Left ventricle myocardium inferior (tissue), 1 donor: ENCODE measurements around the gene MICOS13. TPM values are rescaled to one million over a fixed set of nuclear protein-coding genes. Genes with fewer than 3 reads are reported as not detected.

Source experiments
- DNase-seq: peaks from one replicate; pipeline ENCODE4 v3.0.0-alpha.2; 2020
- H3K27ac ChIP-seq: fragments of 200-600 bp; replicated peaks from 2 replicates; pipeline ENCODE4 v1.8.0; 2021
- H3K27me3 ChIP-seq: fragments of 200-600 bp; 2 replicates; pipeline ENCODE4 v1.8.0; 2021; ENCODE audit warnings: low read depth
- H3K36me3 ChIP-seq: fragments of 200-600 bp; 2 replicates; pipeline ENCODE4 v1.8.0; 2021
- H3K4me1 ChIP-seq: fragments of 200-600 bp; 2 replicates; pipeline ENCODE4 v1.8.0; 2021
- H3K4me3 ChIP-seq: fragments of 200-600 bp; 2 replicates; pipeline ENCODE4 v1.8.0; 2021; ENCODE audit warnings: mild to moderate bottlenecking, moderate library complexity
- H3K9me3 ChIP-seq: fragments of 200-600 bp; replicated peaks from 2 replicates; pipeline ENCODE4 v1.8.0; 2021
- intact Hi-C: fragments of 100-400 bp; cut with micrococcal nuclease; formaldehyde crosslinking; loops from one replicate; pipeline ENCODE4 v1.11.0; 2022
- total RNA-seq: library from RNA; stranded (reverse); fragmentation: NEBNext Ultra II Directional; extraction: Animal tissue kit (Norgen Biotek cat#: 25700); gene quantifications from one replicate; pipeline ENCODE4 v1.2.1, GENCODE V29; 2021
- TF ChIP-seq, protein P1 (sequence below): fragments of 200-600 bp; IDR thresholded peaks from 2 replicates; pipeline ENCODE4 v1.8.0; 2021; ENCODE audit warnings: antibody characterized with exemption, mild to moderate bottlenecking, borderline replicate concordance
- donor health status: DM: no; HTN: yes; CAD: no; lungs with severe emphysema.

The MICOS13 gene
- total RNA-seq, 1 donor from 2014 or later = 155 TPM

DNA sequence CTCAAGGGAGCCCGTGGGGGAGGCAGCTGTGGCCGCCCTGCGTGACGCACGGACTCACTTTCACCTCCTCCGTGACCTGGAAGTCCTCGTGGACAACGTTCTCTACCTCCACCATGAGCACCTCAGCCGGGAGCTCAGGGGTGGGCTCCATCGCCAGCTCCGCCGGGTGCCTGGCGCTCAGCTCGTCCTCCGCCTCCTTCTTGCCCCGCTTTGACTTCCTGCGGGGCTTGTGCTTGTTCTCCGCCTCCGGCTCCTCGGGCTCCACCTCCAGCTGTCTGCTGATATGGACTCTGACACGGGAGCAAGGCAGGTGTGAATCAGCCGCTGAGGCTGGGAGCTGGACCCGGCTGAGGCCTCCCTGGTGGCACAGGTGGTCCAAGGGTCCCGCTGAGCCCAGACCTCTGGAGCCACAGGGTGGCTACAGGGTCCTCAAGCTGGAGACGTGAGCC lies 31.4 kb upstream of the MICOS13 start:
- Histone ChIP-seq H3K4me3 (no peak overlapping the region), H3K27ac (no peak overlapping the region), H3K36me3 (peaks cover 65% of the 10 kb centered on the region), H3K4me1 (peaks cover 17% of the 10 kb centered on the region), H3K9me3 (no peaks in the 10 kb centered on the region), H3K27me3 (no peaks in the 10 kb centered on the region)
- TF ChIP-seq, protein P1, sequence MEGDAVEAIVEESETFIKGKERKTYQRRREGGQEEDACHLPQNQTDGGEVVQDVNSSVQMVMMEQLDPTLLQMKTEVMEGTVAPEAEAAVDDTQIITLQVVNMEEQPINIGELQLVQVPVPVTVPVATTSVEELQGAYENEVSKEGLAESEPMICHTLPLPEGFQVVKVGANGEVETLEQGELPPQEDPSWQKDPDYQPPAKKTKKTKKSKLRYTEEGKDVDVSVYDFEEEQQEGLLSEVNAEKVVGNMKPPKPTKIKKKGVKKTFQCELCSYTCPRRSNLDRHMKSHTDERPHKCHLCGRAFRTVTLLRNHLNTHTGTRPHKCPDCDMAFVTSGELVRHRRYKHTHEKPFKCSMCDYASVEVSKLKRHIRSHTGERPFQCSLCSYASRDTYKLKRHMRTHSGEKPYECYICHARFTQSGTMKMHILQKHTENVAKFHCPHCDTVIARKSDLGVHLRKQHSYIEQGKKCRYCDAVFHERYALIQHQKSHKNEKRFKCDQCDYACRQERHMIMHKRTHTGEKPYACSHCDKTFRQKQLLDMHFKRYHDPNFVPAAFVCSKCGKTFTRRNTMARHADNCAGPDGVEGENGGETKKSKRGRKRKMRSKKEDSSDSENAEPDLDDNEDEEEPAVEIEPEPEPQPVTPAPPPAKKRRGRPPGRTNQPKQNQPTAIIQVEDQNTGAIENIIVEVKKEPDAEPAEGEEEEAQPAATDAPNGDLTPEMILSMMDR = no peak
- intact Hi-C loops = no loop called here
- no peak for DNase-seq

DNA sequence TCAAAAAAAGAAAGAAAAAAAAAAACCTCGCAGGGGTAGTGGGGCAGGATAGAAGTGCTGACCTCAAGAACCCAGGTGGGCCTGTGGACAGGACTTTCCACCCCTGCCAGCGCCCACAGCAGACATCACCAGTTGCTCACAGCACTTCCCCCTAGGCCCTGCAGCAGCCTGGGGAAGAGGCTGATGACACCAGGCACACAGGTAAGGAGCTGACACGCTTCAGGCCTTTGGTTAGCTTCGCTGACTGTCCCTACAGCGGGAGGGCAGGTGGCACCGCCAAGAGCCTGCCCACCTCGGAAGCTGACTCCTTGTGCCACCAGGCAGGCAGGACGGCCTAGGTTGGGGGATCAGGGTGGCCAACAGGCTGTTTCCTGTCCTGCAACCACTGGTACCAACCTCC lies 30.7 kb upstream of the MICOS13 start:
- Histone ChIP-seq H3K9me3 (no peaks in the 10 kb centered on the region), H3K4me3 (no peak overlapping the region), H3K27me3 (no peaks in the 10 kb centered on the region), H3K4me1 (peaks cover 10% of the 10 kb centered on the region), H3K27ac (no peak overlapping the region), H3K36me3 (peaks cover 70% of the 10 kb centered on the region)
- intact Hi-C loops = no loop called here
- no peak for DNase-seq
- TF ChIP-seq, protein P1 = no peak

GRCh38 chr19:5707576-5708575 lies 27.6 kb upstream of the MICOS13 start:
- no peak for DNase-seq
- no peaks in the 10 kb centered on the region for H3K4me1 ChIP-seq
- no peaks in the 10 kb centered on the region for H3K9me3 ChIP-seq
- H3K36me3 ChIP-seq = peaks cover 90% of the 10 kb centered on the region
- no peak overlapping the region for H3K27ac ChIP-seq
- no peaks in the 10 kb centered on the region for H3K27me3 ChIP-seq
- TF ChIP-seq, protein P1 = no peak
- no peak overlapping the region for H3K4me3 ChIP-seq
- intact Hi-C loops = no loop called here

GRCh38 chr19:5706876-5707573 lies 26.7 kb upstream of the MICOS13 start:
- Histone ChIP-seq H3K27ac (no peak overlapping the region), H3K4me1 (no peaks in the 10 kb centered on the region), H3K36me3 (peaks cover 82% of the 10 kb centered on the region), H3K4me3 (no peak overlapping the region), H3K9me3 (no peaks in the 10 kb centered on the region), H3K27me3 (no peaks in the 10 kb centered on the region)
- intact Hi-C loops = no loop called here
- DNase-seq = no peak
- TF ChIP-seq, protein P1 = no peak

- no peaks in the 10 kb centered on the region for H3K9me3 ChIP-seq
- intact Hi-C loops = no loop called here
- peaks cover 74% of the 10 kb centered on the region for H3K36me3 ChIP-seq
- H3K27ac ChIP-seq = no peak overlapping the region
- H3K27me3 ChIP-seq = no peaks in the 10 kb centered on the region
- H3K4me1 ChIP-seq = no peaks in the 10 kb centered on the region
- DNase-seq = no peak
- TF ChIP-seq, protein P1 = no peak
- H3K4me3 ChIP-seq = no peak overlapping the region
Observed at GRCh38 chr19:5705552-5705951, 25.2 kb upstream of the MICOS13 start.
